T-helper 1 cell treated with Interleukin-12 subunit alpha and Interleukin-12 subunit beta and Interleukin-4 antibody, amounts not matched to agents 30 μg/mL and 1 μg/mL, for 36 hours (primary cell): ENCODE results near the gene TES.
A peak's percentile ranks its signal among the peaks of the same experiment; 100 is the strongest.
"Not testable (repeated sequence)": the region's sequence is repeated elsewhere in the genome, so short reads cannot be mapped to it uniquely, and the experiment has no call there.

Source experiments
- H3K27ac Mint-ChIP-seq: one replicate; pipeline ENCODE4 v1.8.0; 2021; ENCODE audit warnings: mild to moderate bottlenecking, mixed read lengths
- H3K27me3 Mint-ChIP-seq: one replicate; pipeline ENCODE4 v1.8.0; 2021; ENCODE audit warnings: low read depth, mixed read lengths
- H3K36me3 Mint-ChIP-seq: one replicate; pipeline ENCODE4 v1.8.0; 2021; ENCODE audit warnings: low read depth, mixed read lengths
- H3K4me1 Mint-ChIP-seq: one replicate; pipeline ENCODE4 v1.8.0; 2021; ENCODE audit warnings: low read depth, mixed read lengths
- H3K4me3 Mint-ChIP-seq: one replicate; pipeline ENCODE4 v1.8.0; 2021; ENCODE audit warnings: mild to moderate bottlenecking, moderate library complexity, mixed read lengths
- H3K9me3 Mint-ChIP-seq: one replicate; pipeline ENCODE4 v1.8.0; 2021; ENCODE audit warnings: mixed read lengths

TES gene, protein sequence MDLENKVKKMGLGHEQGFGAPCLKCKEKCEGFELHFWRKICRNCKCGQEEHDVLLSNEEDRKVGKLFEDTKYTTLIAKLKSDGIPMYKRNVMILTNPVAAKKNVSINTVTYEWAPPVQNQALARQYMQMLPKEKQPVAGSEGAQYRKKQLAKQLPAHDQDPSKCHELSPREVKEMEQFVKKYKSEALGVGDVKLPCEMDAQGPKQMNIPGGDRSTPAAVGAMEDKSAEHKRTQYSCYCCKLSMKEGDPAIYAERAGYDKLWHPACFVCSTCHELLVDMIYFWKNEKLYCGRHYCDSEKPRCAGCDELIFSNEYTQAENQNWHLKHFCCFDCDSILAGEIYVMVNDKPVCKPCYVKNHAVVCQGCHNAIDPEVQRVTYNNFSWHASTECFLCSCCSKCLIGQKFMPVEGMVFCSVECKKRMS

DNA sequence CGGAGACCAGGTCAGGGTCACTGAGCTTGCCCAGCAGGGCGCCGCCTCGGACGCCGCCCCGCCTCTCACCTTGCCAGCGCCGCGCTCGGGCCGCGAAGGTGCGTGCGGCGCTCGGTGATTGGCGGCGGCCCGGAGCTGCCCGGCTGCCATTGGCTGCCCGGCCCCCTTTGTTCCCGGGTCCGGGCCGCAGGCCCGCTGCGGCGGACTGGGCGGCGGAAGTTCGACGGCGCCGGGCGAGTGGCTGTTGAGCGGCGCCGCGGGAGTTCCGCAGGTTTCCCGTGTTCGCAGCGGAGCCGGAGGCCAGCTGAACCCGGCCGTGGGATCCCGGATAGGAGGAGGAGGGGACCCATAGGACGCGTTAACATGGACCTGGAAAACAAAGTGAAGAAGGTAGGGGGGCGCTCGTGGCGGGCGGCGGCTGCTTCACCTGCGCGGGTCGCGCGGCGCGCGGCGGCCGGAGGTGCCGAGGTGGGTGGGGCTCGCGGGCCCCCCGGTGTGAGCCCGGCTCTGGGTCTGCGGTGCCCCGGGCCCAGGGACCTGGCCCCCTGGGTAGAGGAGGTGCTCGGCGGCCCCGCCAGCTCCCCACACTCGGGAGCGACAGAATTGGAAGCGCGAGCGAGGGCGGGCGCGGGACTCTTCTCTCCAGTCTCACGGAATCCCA lies at the start of gene TES:
TES (plus strand) TSS at position 195 of the 661 bp plus-strand sequence; CDS start at position 364, 169 bp downstream.
- H3K9me3 Mint-ChIP-seq = no peaks in the 10 kb centered on the region
- H3K27ac Mint-ChIP-seq = peak within 1 kb of the TSS; percentile 96
- H3K36me3 Mint-ChIP-seq = peaks cover 14% of the 10 kb centered on the region
- H3K4me1 Mint-ChIP-seq = peaks cover 36% of the 10 kb centered on the region
- peaks cover 6% of the 10 kb centered on the region for H3K27me3 Mint-ChIP-seq
- peak within 1 kb of the TSS; percentile 92 for H3K4me3 Mint-ChIP-seq

- Mint-ChIP-seq H3K27ac (no peak overlapping the region), H3K4me1 (peaks cover 6% of the 10 kb centered on the region), H3K36me3 (no peaks in the 10 kb centered on the region), H3K27me3 (peaks cover 27% of the 10 kb centered on the region), H3K9me3 (no peaks in the 10 kb centered on the region), H3K4me3 (no peak overlapping the region)
Observed at GRCh38 chr7:116161728-116162127, 48.6 kb upstream of the TES start.

GRCh38 chr7:116162254-116162653 lies 48.1 kb upstream of the TES start:
- H3K9me3 Mint-ChIP-seq = no peaks in the 10 kb centered on the region
- H3K4me1 Mint-ChIP-seq = peaks cover 9% of the 10 kb centered on the region
- no peak overlapping the region for H3K4me3 Mint-ChIP-seq
- H3K27ac Mint-ChIP-seq = no peak overlapping the region
- H3K36me3 Mint-ChIP-seq = no peaks in the 10 kb centered on the region
- peaks cover 25% of the 10 kb centered on the region for H3K27me3 Mint-ChIP-seq

DNA sequence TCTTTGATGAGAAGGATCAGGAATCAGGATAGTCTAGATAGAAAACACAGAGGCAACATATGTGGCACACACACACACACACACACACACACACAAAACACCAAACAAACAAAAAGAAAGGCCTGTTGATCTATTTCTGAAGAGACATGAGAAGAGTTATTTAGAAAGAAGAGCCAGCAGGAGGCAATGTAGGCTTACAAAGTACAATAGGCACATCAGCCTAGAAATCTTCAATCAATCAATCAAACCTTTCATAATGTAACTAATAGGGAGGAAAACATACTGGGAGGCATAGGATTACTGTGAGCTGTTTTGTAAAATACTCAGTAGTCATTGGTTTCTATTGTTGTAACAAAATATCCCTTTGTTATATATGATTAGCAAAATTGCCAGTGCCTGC lies 47.3 kb upstream of the TES start:
- no peak overlapping the region for H3K4me3 Mint-ChIP-seq
- no peak overlapping the region for H3K27ac Mint-ChIP-seq
- H3K27me3 Mint-ChIP-seq = peaks cover 19% of the 10 kb centered on the region
- H3K4me1 Mint-ChIP-seq = peaks cover 10% of the 10 kb centered on the region
- no peaks in the 10 kb centered on the region for H3K36me3 Mint-ChIP-seq
- no peaks in the 10 kb centered on the region for H3K9me3 Mint-ChIP-seq

GRCh38 chr7:116164552-116165306 lies 45.6 kb upstream of the TES start:
- no peak overlapping the region for H3K27ac Mint-ChIP-seq
- H3K27me3 Mint-ChIP-seq = peaks cover 13% of the 10 kb centered on the region
- H3K36me3 Mint-ChIP-seq = no peaks in the 10 kb centered on the region
- H3K4me3 Mint-ChIP-seq = no peak overlapping the region
- peaks cover 15% of the 10 kb centered on the region for H3K4me1 Mint-ChIP-seq
- H3K9me3 Mint-ChIP-seq = no peaks in the 10 kb centered on the region

DNA sequence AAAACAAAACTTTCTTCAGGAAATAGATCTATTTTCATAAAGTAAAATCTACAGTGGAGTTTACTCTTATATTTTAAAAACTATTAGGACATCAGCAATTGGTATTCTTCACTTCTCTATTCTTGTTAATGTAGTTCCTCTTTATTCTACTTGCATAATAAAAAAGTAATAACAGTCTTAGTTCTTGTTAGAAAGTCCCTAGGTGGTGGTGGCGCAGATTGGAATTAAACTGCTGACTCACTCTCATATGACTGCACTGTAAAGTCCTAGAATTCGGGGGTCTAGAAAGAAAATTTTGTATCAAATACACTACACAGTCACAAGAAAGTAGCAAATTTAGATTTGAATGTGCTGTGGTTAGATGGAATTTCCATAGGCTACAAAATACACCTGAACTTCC lies 44.6 kb upstream of the TES start:
- Mint-ChIP-seq H3K36me3 (no peaks in the 10 kb centered on the region), H3K27me3 (peaks cover 11% of the 10 kb centered on the region), H3K9me3 (no peaks in the 10 kb centered on the region), H3K27ac (no peak overlapping the region), H3K4me3 (no peak overlapping the region), H3K4me1 (peaks cover 15% of the 10 kb centered on the region)

GRCh38 chr7:116166156-116166555 lies 44.2 kb upstream of the TES start:
- no peaks in the 10 kb centered on the region for H3K36me3 Mint-ChIP-seq
- H3K4me3 Mint-ChIP-seq = no peak overlapping the region
- peaks cover 16% of the 10 kb centered on the region for H3K27me3 Mint-ChIP-seq
- no peak overlapping the region for H3K27ac Mint-ChIP-seq
- no peaks in the 10 kb centered on the region for H3K9me3 Mint-ChIP-seq
- H3K4me1 Mint-ChIP-seq = peaks cover 15% of the 10 kb centered on the region

DNA sequence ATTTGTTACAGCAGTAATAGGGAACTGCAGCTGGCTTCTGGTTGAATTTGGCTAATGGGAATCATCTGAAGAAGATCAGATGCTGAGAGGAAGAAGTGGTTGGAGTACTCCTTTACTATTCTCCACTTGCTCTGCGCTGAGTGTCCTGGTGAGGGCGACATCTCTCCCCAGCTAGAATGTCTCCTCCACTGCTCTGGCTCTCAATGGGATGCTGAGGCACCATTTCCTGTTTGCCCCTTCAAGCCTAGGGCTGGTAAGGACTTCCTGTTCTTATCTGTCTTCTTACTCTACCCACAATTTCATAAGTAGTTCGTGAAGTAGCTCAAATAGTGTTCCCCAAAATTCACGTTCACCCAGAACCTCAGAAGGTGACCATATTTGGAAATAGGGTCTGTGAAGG lies 43.2 kb upstream of the TES start:
- no peaks in the 10 kb centered on the region for H3K9me3 Mint-ChIP-seq
- H3K4me3 Mint-ChIP-seq = no peak overlapping the region
- H3K36me3 Mint-ChIP-seq = no peaks in the 10 kb centered on the region
- peaks cover 21% of the 10 kb centered on the region for H3K27me3 Mint-ChIP-seq
- H3K4me1 Mint-ChIP-seq = peaks cover 15% of the 10 kb centered on the region
- H3K27ac Mint-ChIP-seq = no peak overlapping the region

- H3K9me3 Mint-ChIP-seq = no peaks in the 10 kb centered on the region
- no peaks in the 10 kb centered on the region for H3K36me3 Mint-ChIP-seq
- peaks cover 13% of the 10 kb centered on the region for H3K4me1 Mint-ChIP-seq
- H3K27me3 Mint-ChIP-seq = peaks cover 31% of the 10 kb centered on the region
- no peak overlapping the region for H3K27ac Mint-ChIP-seq
- no peak overlapping the region for H3K4me3 Mint-ChIP-seq
Observed at GRCh38 chr7:116169060-116169459, 41.3 kb upstream of the TES start.

DNA sequence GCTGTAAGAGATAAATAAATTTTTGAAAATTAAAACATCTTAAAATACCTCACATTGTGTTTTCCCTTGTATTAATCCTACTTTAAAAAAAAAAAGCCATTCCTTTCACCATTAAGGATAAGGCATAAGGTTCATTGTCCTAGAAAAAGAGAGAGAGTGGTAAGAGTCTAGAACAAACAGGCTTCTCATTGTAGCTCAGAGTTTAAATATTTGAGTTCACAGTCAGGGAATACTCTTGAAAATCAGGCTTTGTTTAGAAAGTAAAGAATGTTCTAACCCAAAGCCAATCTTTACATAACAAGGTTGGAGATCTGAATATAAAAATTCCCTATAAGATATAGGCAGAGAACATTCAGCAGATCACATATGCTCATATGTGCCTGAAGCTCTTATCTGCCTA lies 40.2 kb upstream of the TES start:
- H3K4me3 Mint-ChIP-seq = no peak overlapping the region
- H3K27me3 Mint-ChIP-seq = peaks cover 36% of the 10 kb centered on the region
- H3K4me1 Mint-ChIP-seq = peaks cover 12% of the 10 kb centered on the region
- H3K27ac Mint-ChIP-seq = no peak overlapping the region
- no peaks in the 10 kb centered on the region for H3K36me3 Mint-ChIP-seq
- no peaks in the 10 kb centered on the region for H3K9me3 Mint-ChIP-seq

DNA sequence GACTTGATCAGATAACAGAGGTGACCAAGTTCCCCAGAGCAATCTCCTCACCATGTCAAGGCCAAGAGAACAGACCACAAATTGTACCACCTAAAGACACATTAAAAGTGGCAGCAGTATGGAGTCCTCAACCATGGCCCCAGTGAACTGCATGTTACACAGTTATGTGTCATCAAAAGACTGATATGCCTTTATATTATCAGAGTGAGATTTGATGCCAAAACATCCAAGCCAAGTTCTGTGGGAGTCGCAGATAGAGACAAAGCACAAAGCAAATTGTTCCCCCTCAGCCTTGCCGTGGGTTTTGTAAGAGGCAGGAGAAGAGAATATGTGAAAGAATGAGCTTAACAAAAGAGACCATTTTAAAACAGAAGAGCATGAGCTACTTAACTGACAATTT lies 39.2 kb upstream of the TES start:
- no peak overlapping the region for H3K4me3 Mint-ChIP-seq
- no peaks in the 10 kb centered on the region for H3K9me3 Mint-ChIP-seq
- H3K27ac Mint-ChIP-seq = no peak overlapping the region
- peaks cover 12% of the 10 kb centered on the region for H3K4me1 Mint-ChIP-seq
- H3K27me3 Mint-ChIP-seq = peaks cover 36% of the 10 kb centered on the region
- no peaks in the 10 kb centered on the region for H3K36me3 Mint-ChIP-seq

DNA sequence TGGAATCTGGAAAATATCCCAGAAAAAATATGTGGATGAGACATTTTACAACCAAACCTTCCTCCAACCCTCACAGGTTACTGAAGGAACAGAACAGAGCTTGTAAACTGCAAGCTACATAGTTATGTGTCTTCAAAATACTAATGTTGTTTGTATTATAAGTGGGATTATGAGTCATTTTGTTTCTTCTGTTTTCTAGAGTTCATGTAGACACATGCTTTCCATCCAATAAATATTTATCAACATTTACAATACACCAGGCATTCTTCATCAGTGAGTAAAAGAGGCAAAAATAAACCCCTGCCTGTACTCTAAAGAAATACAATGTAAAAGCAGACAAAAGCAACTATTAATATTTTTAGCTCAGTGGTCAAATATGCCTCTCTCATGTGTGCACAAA lies 38.0 kb upstream of the TES start:
- Mint-ChIP-seq H3K36me3 (no peaks in the 10 kb centered on the region), H3K27me3 (peaks cover 36% of the 10 kb centered on the region), H3K4me3 (no peak overlapping the region), H3K4me1 (peaks cover 5% of the 10 kb centered on the region), H3K27ac (no peak overlapping the region), H3K9me3 (no peaks in the 10 kb centered on the region)

- H3K9me3 Mint-ChIP-seq = no peaks in the 10 kb centered on the region
- peaks cover 5% of the 10 kb centered on the region for H3K4me1 Mint-ChIP-seq
- H3K27me3 Mint-ChIP-seq = peaks cover 36% of the 10 kb centered on the region
- no peak overlapping the region for H3K27ac Mint-ChIP-seq
- no peak overlapping the region for H3K4me3 Mint-ChIP-seq
- no peaks in the 10 kb centered on the region for H3K36me3 Mint-ChIP-seq
Observed at GRCh38 chr7:116173051-116174028, 37.0 kb upstream of the TES start.

GRCh38 chr7:116175095-116175494 lies 35.2 kb upstream of the TES start:
- H3K27me3 Mint-ChIP-seq = peaks cover 36% of the 10 kb centered on the region
- H3K4me3 Mint-ChIP-seq, H3K27ac Mint-ChIP-seq, H3K4me1 Mint-ChIP-seq, H3K36me3 Mint-ChIP-seq, H3K9me3 Mint-ChIP-seq: not testable (repeated sequence)
